Measurements from ENCODE around the gene FBXO4. TPM values are rescaled to one million over a fixed set of nuclear protein-coding genes. Genes with fewer than 3 reads are reported as not detected.

The FBXO4 gene
- total and polyA plus RNA-seq, 2 of the 8 experiments (the other 6 are each of a cell fraction or from before 2014, with no cell fraction given) = 0.60 to 0.88 TPM

- FAIRE-seq = no peak
- no peak for TF ChIP-seq ATF2 (IDR thresholded peaks at IDR 0.05; ENCODE audit: low read length)
- TF ChIP-seq SRF (IDR thresholded peaks at IDR 0.05; ENCODE audit: low read depth, low read length) = no peak
- no peak for TF ChIP-seq SIX5 (IDR thresholded peaks at IDR 0.05; ENCODE audit: low read depth, low read length)
- no peak for TF ChIP-seq ATF3 (IDR thresholded peaks at IDR 0.05; ENCODE audit: insufficient read depth, low read depth, low read length)
- no peak for TF ChIP-seq MAX (IDR thresholded peaks at IDR 0.05)
- no peak for TF ChIP-seq MAFK (IDR thresholded peaks at IDR 0.05; ENCODE audit: low read depth, low read length)
These were observed 42.3 kb upstream of the FBXO4 start for GRCh38 chr5:41882765-41883164.

More at GRCh38 chr5:41882765-41883164, 42.3 kb upstream of the FBXO4 start:
- Histone ChIP-seq H4K20me1 (replicated peaks in 1 of 2; ENCODE audit: control insufficient read depth in 1 of 2, insufficient read depth in 2 of 2, low read length in 2 of 2) (no peaks in the 10 kb centered on the region), H3K18ac (ENCODE audit: extremely low read depth, low read length) (no peak overlapping the region), H3K27ac (ENCODE audit: low read depth, low read length) (no peak overlapping the region), H4K8ac (ENCODE audit: extremely low read depth, insufficient read depth, low read length) (no peak overlapping the region), H2AK5ac (ENCODE audit: low read depth, low read length) (no peak overlapping the region), H2BK15ac (ENCODE audit: low read length) (no peak overlapping the region), H3K36me3 (ENCODE audit: control insufficient read depth in 2 of 4, insufficient read depth in 4 of 4, low read length in 3 of 4) (no peaks in the 10 kb centered on the region), H3K79me1 (ENCODE audit: low read depth, low read length) (no peaks in the 10 kb centered on the region), H3K23me2 (ENCODE audit: low read depth, low read length) (no peaks in the 10 kb centered on the region), H2BK12ac (ENCODE audit: low read depth, low read length) (no peak overlapping the region), H3K27me3 (replicated peaks in 1 of 4; ENCODE audit: control insufficient read depth in 3 of 4, extremely low read depth in 1 of 4, insufficient read depth in 3 of 4, low read length in 3 of 4) (no peaks in the 10 kb centered on the region), H3K4me3 (ENCODE audit: extremely low read depth in 1 of 4, insufficient read depth in 2 of 4, low read depth in 3 of 4, low read length in 4 of 4) (no peak overlapping the region), H3K79me2 (ENCODE audit: control insufficient read depth in 1 of 2, insufficient read depth in 2 of 2, low read length in 2 of 2) (no peaks in the 10 kb centered on the region), H2AFZ (ENCODE audit: low read length) (no peak overlapping the region), H3K56ac (replicated peaks; ENCODE audit: insufficient read length, low read depth, low read length) (no peak overlapping the region), H2BK5ac (ENCODE audit: low read depth, low read length) (no peak overlapping the region), H3K9ac (replicated peaks in 1 of 4; ENCODE audit: extremely low read depth in 1 of 4, low read depth in 3 of 4, low read length in 3 of 4) (no peak overlapping the region), H3K14ac (ENCODE audit: insufficient read length) (no peak overlapping the region), H3K9me3 (ENCODE audit: insufficient read depth in 2 of 2, low read depth in 1 of 2, low read length in 1 of 2) (0 out of 4 replicates have a peak, but pooled peaks cover under 1 to 3% of the 10 kb centered on the region in 2 experiments), H3K4me1 (replicated peaks in 1 of 4; ENCODE audit: control insufficient read depth in 3 of 4, insufficient read depth in 4 of 4, low read length in 3 of 4) (no peaks in the 10 kb centered on the region), H4K5ac (ENCODE audit: insufficient read length, low read depth, low read length) (no peak overlapping the region), H2BK20ac (ENCODE audit: low read length) (no peak overlapping the region), H3K23ac (ENCODE audit: insufficient read length) (no peak overlapping the region), H3K4ac (replicated peaks; ENCODE audit: insufficient read length, low read depth, low read length) (no peak overlapping the region), H4K91ac (replicated peaks; ENCODE audit: insufficient read length, low read length) (no peak overlapping the region), H3K4me2 (ENCODE audit: insufficient read depth in 1 of 2, low read depth in 2 of 2, low read length in 2 of 2) (no peak overlapping the region), H2BK120ac (replicated peaks; ENCODE audit: low read depth, low read length) (no peak overlapping the region)
- CTCF ChIA-PET (ENCODE audit: partially characterized antibody) = interaction anchor here (1.4 kb wide), 1 partner anchor 863 kb away, joined by 3 read pairs; no protein-coding TSS in a partner anchor
- DNase-seq (ENCODE audit: low read depth in 1 of 2, low spot score in 2 of 2) = no peak
- WGBS, 2 experiments (ENCODE audit: extremely low coverage in 1 of 2, insufficient coverage in 1 of 2, insufficient read length in 1 of 2, insufficient replicate concordance in 2 of 2, low coverage in 1 of 2, low lambda C conversion rate in 2 of 2, missing lambda C conversion rate in 1 of 2) = 89% methylated on average over 5 of the region's 5 CpGs; no CpG with 5 or more reads in 1 of the 2 experiments
- POLR2A ChIA-PET (ENCODE audit: partially characterized antibody) = no interaction called here

Data from H1 (cell line).